ENCODE data around the gene GPR63. TPM values are rescaled to one million over a fixed set of nuclear protein-coding genes. Genes with fewer than 3 reads are reported as not detected.

Gene GPR63
- total RNA-seq, 1 donor from 2014 or later = 18.2 TPM

GRCh38 chr6:96789871-96790270, 47.4 kb downstream of the GPR63 start:
- no peaks in the 10 kb centered on the region for H4K20me1 ChIP-seq (ENCODE audit: low read depth)
- no peak overlapping the region for H2AFZ ChIP-seq (replicated peaks)
- H3K36me3 Mint-ChIP-seq = peaks cover 2% of the 10 kb centered on the region
- H3K4me1 ChIP-seq = peaks cover 24% of the 10 kb centered on the region
- H3K4me2 ChIP-seq = no peak overlapping the region
- no peaks in the 10 kb centered on the region for H3F3A ChIP-seq (ENCODE audit: low read depth)
- no peak overlapping the region for H3K27ac ChIP-seq
- no peak overlapping the region for H3K4me3 ChIP-seq
- H3K79me2 ChIP-seq (ENCODE audit: low read depth) = no peaks in the 10 kb centered on the region
- no peak for TF ChIP-seq EZH2phosphoT487 (IDR thresholded peaks at IDR 0.05)
- TF ChIP-seq EZH2 (IDR thresholded peaks at IDR 0.05) = no peak
- no peak for TF ChIP-seq CTCF (IDR thresholded peaks at IDR 0.05)
- peaks cover 5% of the 10 kb centered on the region for H3K4me1 Mint-ChIP-seq
- no peaks in the 10 kb centered on the region for H3K27me3 Mint-ChIP-seq (ENCODE audit: insufficient read depth, low read depth)
- no peak for DNase-seq (ENCODE audit: low spot score)
- no peak overlapping the region for H3K27ac Mint-ChIP-seq
- H3K9me3 ChIP-seq (ENCODE audit: low read depth) = no peaks in the 10 kb centered on the region
- H3K9me3 Mint-ChIP-seq = no peaks in the 10 kb centered on the region
- no peak overlapping the region for H3K9ac ChIP-seq
- no peaks in the 10 kb centered on the region for H3K36me3 ChIP-seq
- no peaks in the 10 kb centered on the region for H3K27me3 ChIP-seq
- no peak overlapping the region for H3K4me3 Mint-ChIP-seq

DNA sequence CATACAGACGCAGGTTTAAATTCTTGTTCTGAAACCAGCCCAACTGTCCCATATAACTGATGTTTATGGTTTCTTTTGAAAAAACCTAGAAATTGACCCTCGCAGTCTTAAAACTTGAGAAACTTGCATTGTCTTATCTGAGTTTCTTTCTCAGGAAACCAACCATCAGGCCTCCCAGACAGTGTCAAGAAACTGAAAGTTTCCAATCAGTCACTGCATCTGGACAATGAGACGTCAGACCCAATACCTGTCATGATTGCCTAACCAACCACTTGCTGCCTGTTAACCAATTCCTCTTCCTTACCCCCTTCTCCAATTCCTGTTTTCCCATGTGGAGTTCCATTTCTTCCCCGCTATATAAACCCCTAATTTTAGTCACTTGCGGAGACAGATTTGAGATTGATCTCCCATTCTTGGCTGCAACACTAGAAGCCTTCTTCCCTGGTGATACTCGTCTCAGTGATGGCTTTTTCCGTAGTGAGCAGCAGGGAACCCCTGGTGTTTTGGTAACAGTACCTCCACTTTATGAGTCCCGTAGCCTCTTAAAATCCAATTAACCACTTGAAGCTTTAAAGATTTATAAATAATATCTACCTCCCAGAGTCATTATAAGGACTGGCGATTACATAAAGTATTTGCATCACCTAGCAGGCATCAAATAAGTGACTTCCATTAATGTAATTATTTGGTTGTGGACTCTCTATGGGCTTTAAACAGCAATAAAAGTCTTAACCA, 49.3 kb downstream of the GPR63 start:
- Mint-ChIP-seq H3K36me3 (peaks cover 2% of the 10 kb centered on the region), H3K4me1 (no peaks in the 10 kb centered on the region), H3K27me3 (ENCODE audit: insufficient read depth, low read depth) (no peaks in the 10 kb centered on the region), H3K4me3 (no peak overlapping the region), H3K27ac (no peak overlapping the region), H3K9me3 (no peaks in the 10 kb centered on the region)
- H3K27ac ChIP-seq = no peak overlapping the region
- no peak for DNase-seq (ENCODE audit: low spot score)
- no peak overlapping the region for H3K9ac ChIP-seq
- no peak overlapping the region for H3K4me2 ChIP-seq
- H3K27me3 ChIP-seq = no peaks in the 10 kb centered on the region
- H3K9me3 ChIP-seq (ENCODE audit: low read depth) = no peaks in the 10 kb centered on the region
- no peaks in the 10 kb centered on the region for H3K36me3 ChIP-seq
- peaks cover 19% of the 10 kb centered on the region for H3K4me1 ChIP-seq
- TF ChIP-seq EZH2phosphoT487 (IDR thresholded peaks at IDR 0.05) (no peak), CTCF (IDR thresholded peaks at IDR 0.05) (no peak), EZH2 (IDR thresholded peaks at IDR 0.05) (no peak)
- H2AFZ ChIP-seq (replicated peaks) = no peak overlapping the region
- no peaks in the 10 kb centered on the region for H3F3A ChIP-seq (ENCODE audit: low read depth)
- H3K4me3 ChIP-seq = no peak overlapping the region
- no peaks in the 10 kb centered on the region for H3K79me2 ChIP-seq (ENCODE audit: low read depth)
- no peaks in the 10 kb centered on the region for H4K20me1 ChIP-seq (ENCODE audit: low read depth)

DNA sequence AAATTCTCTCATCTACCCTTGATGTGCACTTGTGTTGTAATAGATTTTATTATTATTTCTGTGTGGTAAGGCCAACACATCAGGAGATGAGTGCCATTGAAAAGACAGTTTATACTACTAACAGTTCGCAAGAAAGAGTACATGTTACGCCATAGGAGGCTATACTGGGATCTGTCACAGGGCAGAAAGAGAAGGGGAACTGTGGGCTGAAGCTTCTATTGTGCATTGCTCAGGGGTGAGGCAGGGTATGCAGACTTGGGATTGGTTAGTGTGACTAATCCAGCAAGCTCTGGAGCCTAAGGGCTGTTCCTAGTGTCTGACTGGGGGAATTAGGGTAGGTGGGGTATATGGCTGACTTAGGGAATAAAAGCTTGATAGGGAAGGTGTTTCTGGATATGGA, 50.9 kb downstream of the GPR63 start:
- no peak for DNase-seq (ENCODE audit: low spot score)
- Histone ChIP-seq H3K27ac (no peak overlapping the region), H3K36me3 (no peaks in the 10 kb centered on the region), H3K79me2 (ENCODE audit: low read depth) (no peaks in the 10 kb centered on the region), H3K9ac (no peak overlapping the region), H3K4me1 (peaks cover 19% of the 10 kb centered on the region), H3K9me3 (ENCODE audit: low read depth) (no peaks in the 10 kb centered on the region), H2AFZ (replicated peaks) (no peak overlapping the region), H3K27me3 (no peaks in the 10 kb centered on the region), H4K20me1 (ENCODE audit: low read depth) (no peaks in the 10 kb centered on the region), H3K4me3 (no peak overlapping the region), H3F3A (ENCODE audit: low read depth) (no peaks in the 10 kb centered on the region), H3K4me2 (no peak overlapping the region)
- Mint-ChIP-seq H3K9me3 (no peaks in the 10 kb centered on the region), H3K27me3 (ENCODE audit: insufficient read depth, low read depth) (no peaks in the 10 kb centered on the region), H3K4me1 (no peaks in the 10 kb centered on the region), H3K36me3 (peaks cover 2% of the 10 kb centered on the region), H3K4me3 (no peak overlapping the region), H3K27ac (no peak overlapping the region)
- TF ChIP-seq EZH2 (IDR thresholded peaks at IDR 0.05) = no peak
- no peak for TF ChIP-seq EZH2phosphoT487 (IDR thresholded peaks at IDR 0.05)
- TF ChIP-seq CTCF (IDR thresholded peaks at IDR 0.05) = no peak
